Muscle of arm (tissue), 12 donors: ENCODE data around the gene FRMD4A. TPM values are rescaled to one million over a fixed set of nuclear protein-coding genes. Genes with fewer than 3 reads are reported as not detected.
A peak's percentile ranks its signal among the peaks of the same experiment; 100 is the strongest.

Source experiments
- DNase-seq: peaks from one replicate; pipeline ENCODE4 v3.0.0-alpha.2; 2013
- polyA plus RNA-seq, 12 donors: library from polyadenylated mRNA; unstranded; fragments of 120-200 nt; gene quantifications; one replicate each; pipeline ENCODE4 v1.2.1, GENCODE V29; 2013; ENCODE audit not compliant: insufficient read length in 12 of 12

Gene FRMD4A
- polyA plus RNA-seq, 12 donors = 28.4 to 70.7 (median 37.0) TPM; not detected in 1

DNA sequence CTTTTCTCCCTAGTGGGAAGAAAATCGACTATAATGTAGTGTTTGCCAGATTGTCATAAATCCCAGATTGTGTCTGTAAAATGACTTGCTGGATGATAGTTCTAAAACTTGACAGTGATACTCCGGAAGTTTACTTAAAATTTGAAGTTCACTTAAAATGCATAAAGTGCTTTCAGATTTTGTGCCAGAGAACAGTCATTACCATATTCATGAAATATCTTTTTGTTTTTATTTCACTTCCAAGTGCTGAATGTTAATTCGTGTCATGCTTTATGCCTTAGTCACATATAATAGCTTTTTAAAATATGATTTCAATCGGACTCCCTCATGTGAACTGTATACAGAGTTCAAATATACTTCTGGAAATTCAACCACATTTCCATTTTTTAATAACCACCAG lies 713.6 kb downstream of the FRMD4A start:
- DNase-seq = no peak

GRCh38 chr10:13615650-13616300 lies 714.9 kb downstream of the FRMD4A start:
- no peak for DNase-seq

DNA sequence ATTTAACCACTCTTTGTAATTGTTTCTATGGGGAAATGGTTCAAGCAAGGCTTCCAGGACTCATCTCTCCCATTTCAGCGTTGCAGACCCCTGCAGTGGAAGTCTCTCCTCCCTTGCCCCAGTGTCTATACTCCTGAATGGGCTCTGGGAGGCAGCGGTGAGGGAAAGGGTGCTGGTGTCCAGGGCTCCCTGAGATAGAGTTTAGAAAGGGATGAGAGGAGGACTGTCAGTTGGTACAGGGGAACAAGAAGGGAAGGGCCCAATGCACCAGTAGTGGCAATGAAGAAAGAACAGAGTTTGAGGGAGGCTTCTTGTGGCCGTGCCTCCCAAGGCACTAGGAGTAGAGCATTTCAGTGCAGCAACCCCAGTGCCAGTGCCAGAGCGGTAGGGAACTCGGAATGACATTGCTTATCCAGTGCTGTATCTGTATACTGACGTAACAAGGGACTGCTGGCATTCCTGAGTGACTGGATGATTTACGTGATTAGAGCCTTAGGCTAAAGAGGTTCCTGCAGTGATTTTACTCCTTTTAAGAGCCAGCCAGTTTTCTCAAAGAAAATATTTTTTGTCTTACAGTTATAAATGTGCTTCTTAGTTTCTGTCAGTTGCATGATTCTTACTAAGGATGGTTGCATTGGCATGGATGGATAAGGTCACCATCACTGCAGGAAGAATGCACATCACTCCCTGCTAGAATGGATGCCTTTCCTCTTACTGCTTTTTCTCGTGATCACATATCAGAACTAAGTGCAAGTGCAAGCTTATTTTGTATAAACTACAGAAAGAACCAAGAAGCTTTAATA lies 716.0 kb downstream of the FRMD4A start:
- DNase-seq = no peak

- DNase-seq = peak; percentile 62
Observed at GRCh38 chr10:13613519-13613918, 717.2 kb downstream of the FRMD4A start.

GRCh38 chr10:13612654-13613373 lies 717.9 kb downstream of the FRMD4A start:
- DNase-seq = no peak

- peak; percentile 38 for DNase-seq
Observed at GRCh38 chr10:13608246-13608853, 722.4 kb downstream of the FRMD4A start.

DNA sequence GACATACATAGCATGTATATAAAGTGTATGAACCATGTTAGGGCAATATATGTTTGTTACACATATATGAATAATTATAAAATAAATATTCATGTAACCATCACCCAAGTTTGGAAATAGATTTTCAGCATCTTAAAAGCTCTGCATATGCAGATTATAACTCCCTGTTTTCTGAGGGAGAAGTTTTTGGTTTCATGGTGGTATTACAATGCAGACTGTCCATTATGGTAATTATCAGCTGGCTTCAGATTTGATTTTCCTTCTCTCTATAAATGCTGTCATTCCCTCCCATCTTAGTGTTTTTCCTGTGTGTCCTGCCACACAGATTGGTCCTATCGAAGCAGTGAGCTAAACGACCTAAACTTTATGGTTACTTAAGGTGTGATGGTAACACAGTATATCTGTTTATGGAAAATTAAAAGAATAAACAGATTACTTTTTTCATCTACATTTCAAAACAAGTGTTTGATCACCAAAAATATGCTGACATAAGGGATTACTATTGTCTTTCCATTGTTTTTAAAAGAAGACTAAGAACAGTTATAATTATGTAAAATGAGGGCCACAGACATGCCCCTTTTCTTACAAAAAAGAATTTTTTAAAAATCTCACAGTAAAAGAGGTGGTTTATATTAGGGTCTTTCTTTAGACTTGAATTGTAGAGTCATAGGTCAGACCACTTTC lies 726.2 kb downstream of the FRMD4A start:
- no peak for DNase-seq

- DNase-seq = no peak
Observed at GRCh38 chr10:13597909-13598308, 732.8 kb downstream of the FRMD4A start.

- DNase-seq = no peak
Observed at GRCh38 chr10:13594641-13595040, 736.1 kb downstream of the FRMD4A start.
